Superior temporal gyrus (tissue), 1 donor: Measurements from ENCODE around the gene PLOD3.

Source experiments
- DNase-seq: peaks from one replicate; pipeline ENCODE4 v3.0.0-alpha.2; 2016; ENCODE audit errors: extremely low spot score

Gene PLOD3

GRCh38 chr7:101179117-101179516, 38.3 kb downstream of the PLOD3 start:
- no peak for DNase-seq

DNA sequence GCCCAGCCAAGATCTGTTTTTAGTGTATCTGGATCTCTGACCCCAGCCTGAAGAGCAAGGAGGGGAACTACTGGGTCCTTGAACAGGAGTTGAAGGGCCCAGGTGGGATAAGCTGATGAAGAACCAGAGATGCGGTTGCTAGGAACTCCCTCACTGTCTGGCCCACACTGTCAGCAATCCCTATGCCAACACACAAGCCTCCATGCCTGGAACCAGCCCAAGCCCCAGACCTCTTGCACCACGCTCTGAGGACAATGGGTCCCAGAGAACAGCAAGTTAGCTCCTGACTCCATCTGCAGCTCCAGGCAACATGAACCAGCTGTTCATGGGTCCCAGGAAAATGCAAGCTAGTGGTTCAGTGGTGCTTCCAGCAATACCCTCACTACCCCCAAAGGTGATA, 39.7 kb downstream of the PLOD3 start:
- DNase-seq: no peak

DNA sequence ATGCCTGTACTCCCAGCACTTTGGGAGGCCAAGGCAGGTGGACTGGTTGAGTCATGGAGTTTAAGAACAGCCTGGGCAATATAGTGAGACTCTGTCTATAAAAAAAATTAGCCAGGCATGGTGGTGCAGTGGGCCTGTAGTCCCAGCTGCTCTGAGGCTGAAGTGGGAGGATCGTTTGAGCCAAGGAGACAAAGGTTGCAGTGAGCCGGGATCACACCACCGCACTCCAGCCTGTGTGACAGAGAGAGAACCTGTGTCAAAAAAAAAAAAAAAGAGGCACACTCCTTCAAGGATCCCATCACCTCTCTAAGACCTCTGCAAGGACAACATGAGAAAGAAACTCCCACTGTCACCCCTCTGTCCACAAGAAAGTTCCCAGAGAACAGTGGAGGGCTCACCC, 41.7 kb downstream of the PLOD3 start:
- DNase-seq: no peak

DNA sequence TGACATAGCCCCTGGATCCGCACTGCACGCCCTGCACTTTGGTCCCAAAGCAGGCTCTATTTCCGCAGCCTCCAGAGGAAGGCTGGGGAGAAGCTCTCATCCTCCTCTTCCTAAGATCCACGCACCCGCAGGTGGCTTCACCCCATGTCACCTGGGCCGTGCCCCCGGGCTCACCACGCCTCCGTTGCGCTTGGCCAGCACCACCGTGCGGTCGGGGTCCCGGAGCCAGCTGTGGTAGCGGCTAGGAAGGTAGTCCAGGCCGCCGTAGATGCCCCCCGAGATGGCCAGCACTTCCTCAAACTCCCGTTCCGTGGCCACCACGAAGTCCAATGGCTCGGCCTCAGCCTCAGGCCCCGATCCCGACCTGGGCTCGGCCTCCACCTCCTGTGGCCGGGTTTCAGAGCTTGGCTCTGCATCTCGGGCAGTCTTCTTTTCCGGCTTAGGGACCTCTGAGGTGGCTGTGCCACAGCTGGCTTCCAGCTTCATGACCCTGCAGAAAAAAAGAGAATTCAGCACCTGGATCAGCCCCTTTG, 43.0 kb downstream of the PLOD3 start:
- DNase-seq: no peak

- no peak for DNase-seq
These were observed 43.6 kb downstream of the PLOD3 start for GRCh38 chr7:101173752-101174244.

GRCh38 chr7:101172854-101173751, 44.3 kb downstream of the PLOD3 start:
- DNase-seq: no peak

- no peak for DNase-seq
These were observed 45.2 kb downstream of the PLOD3 start for GRCh38 chr7:101172005-101172853.

GRCh38 chr7:101171442-101171837, 45.9 kb downstream of the PLOD3 start:
- no peak for DNase-seq

GRCh38 chr7:101170617-101171441, 46.6 kb downstream of the PLOD3 start:
- no peak for DNase-seq

- DNase-seq: peak; percentile 57
These were observed 47.4 kb downstream of the PLOD3 start for GRCh38 chr7:101169838-101170551.

GRCh38 chr7:101169110-101169837, 48.1 kb downstream of the PLOD3 start:
- DNase-seq: no peak

GRCh38 chr7:101168412-101169049, 48.9 kb downstream of the PLOD3 start:
- no peak for DNase-seq

- DNase-seq: no peak
These were observed 49.6 kb downstream of the PLOD3 start for GRCh38 chr7:101167645-101168411.

GRCh38 chr7:101166909-101167644, 50.3 kb downstream of the PLOD3 start:
- no peak for DNase-seq

DNA sequence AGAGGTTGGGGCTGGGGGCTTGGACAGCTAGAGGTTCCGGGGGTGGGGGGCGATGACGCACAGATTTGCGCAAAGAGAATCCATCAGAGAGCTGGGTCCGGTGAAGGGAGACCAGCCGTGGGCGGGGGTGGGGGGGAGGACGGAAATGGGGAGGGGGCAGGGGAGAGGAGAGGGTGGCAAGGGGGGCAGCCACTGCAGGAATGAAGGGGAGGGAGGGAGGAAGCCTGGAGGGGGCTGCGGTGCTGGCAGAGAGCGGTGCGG, 50.8 kb downstream of the PLOD3 start:
- no peak for DNase-seq

GRCh38 chr7:101165958-101166647, 51.3 kb downstream of the PLOD3 start:
- no peak for DNase-seq

DNA sequence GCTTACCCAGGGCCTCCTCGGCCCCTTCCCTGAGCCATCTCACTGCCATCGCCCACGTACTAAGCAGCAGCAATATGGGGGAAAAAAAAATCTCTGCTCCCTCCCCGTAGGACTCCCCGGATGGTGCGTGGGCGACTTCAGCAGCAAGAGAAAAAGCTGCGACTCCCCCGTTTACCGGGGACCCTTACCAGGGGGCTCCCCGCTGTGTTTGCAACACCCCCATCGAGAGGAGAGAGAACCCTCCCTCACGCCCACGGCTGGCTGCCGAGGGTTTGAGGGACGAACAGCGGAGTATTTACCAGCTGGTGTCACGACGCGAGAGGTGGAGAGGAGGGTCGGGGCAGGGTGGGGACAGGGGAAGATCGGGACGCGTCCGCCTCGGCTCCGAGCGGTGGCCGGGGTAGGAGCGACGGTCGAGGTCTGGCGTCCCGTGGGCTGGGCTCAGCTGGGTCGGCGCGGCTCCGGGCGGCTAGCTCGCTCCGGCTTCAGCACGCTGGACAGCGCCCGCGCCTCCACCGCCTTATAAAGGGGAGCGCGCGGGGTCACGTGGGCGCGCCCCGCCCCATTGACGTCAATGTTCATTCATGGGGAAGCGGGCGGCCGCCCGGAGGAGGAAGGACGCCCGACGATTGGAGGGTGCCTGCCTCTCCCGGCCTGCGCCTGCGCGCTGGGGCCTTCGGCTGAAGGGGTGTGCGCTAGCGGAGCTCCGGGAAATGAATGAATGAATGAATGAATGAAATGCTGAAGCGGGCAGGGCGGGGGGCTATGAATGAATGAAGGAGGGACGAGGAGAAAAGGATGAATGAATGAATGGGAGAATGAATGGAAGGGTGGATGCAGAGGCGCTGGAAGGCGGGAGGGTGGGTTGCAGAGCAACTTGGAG, 52.1 kb downstream of the PLOD3 start, which contains the start of gene VGF:
Gene VGF, minus strand, starts transcription at position 495 of the 883 bp plus-strand sequence. CDS start 726 bp downstream, outside the sequence.
- DNase-seq: peak; percentile 92
